Skeletal muscle tissue (tissue), 4 donors: Measurements from ENCODE around the gene DEPDC7. TPM values are rescaled to one million over a fixed set of nuclear protein-coding genes. Genes with fewer than 3 reads are reported as not detected.
"Not testable (repeated sequence)": the region's sequence is repeated elsewhere in the genome, so short reads cannot be mapped to it uniquely, and the experiment has no call there.

Experiments used
- H3K27ac ChIP-seq: one replicate; pipeline ENCODE4 v1.7.0; 2013; ENCODE audit warnings: mild to moderate bottlenecking, low read depth, low read length, inconsistent platforms
- H3K27me3 ChIP-seq, 3 donors: one replicate each; pipeline ENCODE4 v1.7.0; 2013; ENCODE audit warnings: low read length in 3 of 3; ENCODE audit not compliant: control insufficient read depth in 3 of 3, insufficient read depth in 3 of 3
- H3K36me3 ChIP-seq, 3 donors: one replicate each; pipeline ENCODE4 v1.7.0; 2013; ENCODE audit warnings: low read length in 3 of 3; ENCODE audit not compliant: control insufficient read depth in 3 of 3, insufficient read depth in 3 of 3
- H3K4me1 ChIP-seq, 3 donors: one replicate each; pipeline ENCODE4 v1.7.0; 2013; ENCODE audit warnings: low read length in 3 of 3, mild to moderate bottlenecking in 3 of 3; ENCODE audit not compliant: control insufficient read depth in 3 of 3, insufficient read depth in 3 of 3
- H3K4me3 ChIP-seq, 3 donors: one replicate each; pipeline ENCODE4 v1.7.0; 2013; ENCODE audit warnings: low read length in 3 of 3
- H3K9ac ChIP-seq, 3 donors: one replicate each; pipeline ENCODE4 v1.7.0; 2013; ENCODE audit warnings: low read length in 3 of 3, mild to moderate bottlenecking in 3 of 3, moderate library complexity in 2 of 3, low read depth in 1 of 3
- H3K9me3 ChIP-seq, 3 donors: one replicate each; pipeline ENCODE4 v1.7.0; 2013; ENCODE audit warnings: low read length in 3 of 3; ENCODE audit not compliant: control insufficient read depth in 3 of 3
- total RNA-seq: library from RNA; depleted of rRNA; stranded (reverse); fragments of >200 nt; gene quantifications from one replicate; pipeline ENCODE4 v1.2.3, GENCODE V29; 2014
- donor health status: Osteomylitis.

DEPDC7 gene
- 9.9 TPM for total RNA-seq

- Histone ChIP-seq H3K27ac (peak within 1 kb of the TSS; percentile 66), H3K9me3 (no peaks in the 10 kb centered on the region), H3K36me3 (no peaks in the 10 kb centered on the region), H3K4me1 (peaks cover 10 to 19% (median 13%) of the 10 kb centered on the region in 3 donors), H3K27me3 (no peaks in the 10 kb centered on the region), H3K9ac (peak within 1 kb of the TSS; percentile 76 to 82 (median 81)), H3K4me3 (peak within 1 kb of the TSS; percentile 71 to 83 (median 79))
Measured at GRCh38 chr11:33015621-33016551, at the start of gene DEPDC7. Gene DEPDC7 (plus strand): TSS chr11:33015878. CDS start chr11:33015956, 78 bp downstream.

- no peak overlapping the region for H3K27ac ChIP-seq
- peaks cover 8 to 22% (median 9%) of the 10 kb centered on the region in 3 donors for H3K36me3 ChIP-seq
- no peak overlapping the region for H3K4me3 ChIP-seq
- no peaks in the 10 kb centered on the region for H3K9me3 ChIP-seq
- no peak overlapping the region for H3K9ac ChIP-seq
- H3K4me1 ChIP-seq = no peaks in the 10 kb centered on the region
- H3K27me3 ChIP-seq = no peaks in the 10 kb centered on the region
Measured at GRCh38 chr11:32968541-32968940, 47.1 kb upstream of the DEPDC7 start.

GRCh38 chr11:32972233-32972632, 43.4 kb upstream of the DEPDC7 start:
- H3K36me3 ChIP-seq = peaks cover 8 to 33% (median 14%) of the 10 kb centered on the region in 3 donors
- H3K27me3 ChIP-seq, H3K9me3 ChIP-seq, H3K9ac ChIP-seq, H3K27ac ChIP-seq, H3K4me3 ChIP-seq, H3K4me1 ChIP-seq: not testable (repeated sequence)

- Histone ChIP-seq H3K9ac (no peak overlapping the region), H3K4me1 (no peaks in the 10 kb centered on the region), H3K4me3 (no peak overlapping the region), H3K9me3 (no peaks in the 10 kb centered on the region), H3K36me3 (peaks cover 8 to 36% (median 14%) of the 10 kb centered on the region in 3 donors), H3K27ac (no peak overlapping the region), H3K27me3 (no peaks in the 10 kb centered on the region)
Measured at GRCh38 chr11:32972781-32973180, 42.9 kb upstream of the DEPDC7 start.

GRCh38 chr11:32982626-32983025, 33.1 kb upstream of the DEPDC7 start:
- H3K4me3 ChIP-seq = no peak overlapping the region
- H3K27me3 ChIP-seq = no peaks in the 10 kb centered on the region
- H3K9me3 ChIP-seq = no peaks in the 10 kb centered on the region
- H3K36me3 ChIP-seq = peaks cover 0 to 6% (median 0%) of the 10 kb centered on the region in 3 donors
- H3K4me1 ChIP-seq = no peaks in the 10 kb centered on the region
- H3K9ac ChIP-seq = no peak overlapping the region
- H3K27ac ChIP-seq = no peak overlapping the region

GRCh38 chr11:32983506-32983905, 32.2 kb upstream of the DEPDC7 start:
- Histone ChIP-seq H3K27me3 (no peaks in the 10 kb centered on the region), H3K9me3 (no peaks in the 10 kb centered on the region), H3K27ac (no peak overlapping the region), H3K4me3 (no peak overlapping the region), H3K36me3 (peaks cover 0 to 5% (median 0%) of the 10 kb centered on the region in 3 donors), H3K4me1 (no peaks in the 10 kb centered on the region), H3K9ac (no peak overlapping the region)

- Histone ChIP-seq H3K27ac (no peak overlapping the region), H3K36me3 (no peaks in the 10 kb centered on the region), H3K9ac (no peak overlapping the region), H3K4me3 (no peak overlapping the region), H3K4me1 (no peaks in the 10 kb centered on the region), H3K27me3 (no peaks in the 10 kb centered on the region), H3K9me3 (no peaks in the 10 kb centered on the region)
Measured at GRCh38 chr11:32985600-32985999, 30.1 kb upstream of the DEPDC7 start.

GRCh38 chr11:32987851-32988250, 27.8 kb upstream of the DEPDC7 start:
- Histone ChIP-seq H3K4me3 (no peak overlapping the region), H3K27ac (no peak overlapping the region), H3K9me3 (peaks cover 0 to 4% (median 0%) of the 10 kb centered on the region in 3 donors), H3K4me1 (no peaks in the 10 kb centered on the region), H3K27me3 (no peaks in the 10 kb centered on the region), H3K9ac (no peak overlapping the region), H3K36me3 (no peaks in the 10 kb centered on the region)

- no peak overlapping the region for H3K27ac ChIP-seq
- no peaks in the 10 kb centered on the region for H3K4me1 ChIP-seq
- no peaks in the 10 kb centered on the region for H3K36me3 ChIP-seq
- peaks cover 0 to 4% (median 0%) of the 10 kb centered on the region in 3 donors for H3K9me3 ChIP-seq
- no peak overlapping the region for H3K4me3 ChIP-seq
- no peaks in the 10 kb centered on the region for H3K27me3 ChIP-seq
- H3K9ac ChIP-seq = no peak overlapping the region
Measured at GRCh38 chr11:32990481-32990880, 25.2 kb upstream of the DEPDC7 start.

- H3K27me3 ChIP-seq = no peaks in the 10 kb centered on the region
- no peaks in the 10 kb centered on the region for H3K36me3 ChIP-seq
- H3K4me3 ChIP-seq = no peak overlapping the region
- peaks cover 0 to 4% (median 0%) of the 10 kb centered on the region in 3 donors for H3K9me3 ChIP-seq
- no peak overlapping the region for H3K9ac ChIP-seq
- no peaks in the 10 kb centered on the region for H3K4me1 ChIP-seq
- H3K27ac ChIP-seq = no peak overlapping the region
Measured at GRCh38 chr11:32991427-32991826, 24.3 kb upstream of the DEPDC7 start.
